ENCODE measurements around the gene PAX8.

The PAX8 gene

GRCh38 chr2:113198790-113199612, 79.7 kb downstream of the PAX8 start:
- in situ Hi-C loops (cut with MboI; ENCODE audit: low pct_unique_long_range_greater_than_20kb, low sequenced_read_pairs) = no loop called here
- DNase-seq = no peak

DNA sequence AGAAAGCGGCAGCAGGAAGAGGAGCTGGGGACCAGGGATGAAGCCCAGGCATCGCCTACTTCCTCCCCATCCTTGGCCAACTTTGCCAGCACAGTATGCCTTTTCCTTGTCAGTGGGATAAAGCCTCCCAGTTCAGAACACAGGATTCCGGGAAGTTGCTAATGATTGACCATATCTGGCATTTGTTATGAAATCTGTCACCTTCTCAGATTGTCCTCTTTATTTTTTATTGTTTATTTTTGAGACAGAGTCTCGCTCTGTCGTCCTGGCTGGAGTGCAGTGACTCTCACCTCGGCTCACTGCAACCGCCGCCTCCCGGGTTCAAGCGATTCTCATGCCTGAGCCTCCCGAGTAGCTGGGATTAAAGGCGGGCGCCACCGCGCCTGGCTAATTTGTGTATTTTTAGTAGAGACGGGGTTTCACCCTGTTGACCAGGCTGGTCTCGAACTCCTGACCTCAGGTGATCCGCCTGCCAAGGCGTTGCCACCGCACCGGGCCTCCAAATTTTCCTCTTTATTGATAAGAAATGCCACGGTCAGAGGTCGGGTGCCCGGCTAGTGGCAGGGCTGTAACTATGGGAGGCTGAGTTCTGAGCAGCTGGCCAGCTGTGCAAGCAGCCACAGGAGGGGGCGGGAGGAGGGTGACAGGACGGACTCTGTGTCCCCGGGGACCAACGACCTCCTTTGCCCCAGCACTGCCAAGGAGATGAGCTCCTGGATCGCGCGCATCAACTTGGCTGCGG, 80.5 kb downstream of the PAX8 start:
- in situ Hi-C loops (cut with MboI; ENCODE audit: low pct_unique_long_range_greater_than_20kb, low sequenced_read_pairs) = no loop called here
- DNase-seq = no peak

- in situ Hi-C loops (cut with MboI; ENCODE audit: low pct_unique_long_range_greater_than_20kb, low sequenced_read_pairs) = no loop called here
- no peak for DNase-seq
Measured at GRCh38 chr2:113197347-113198047, 81.2 kb downstream of the PAX8 start.

DNA sequence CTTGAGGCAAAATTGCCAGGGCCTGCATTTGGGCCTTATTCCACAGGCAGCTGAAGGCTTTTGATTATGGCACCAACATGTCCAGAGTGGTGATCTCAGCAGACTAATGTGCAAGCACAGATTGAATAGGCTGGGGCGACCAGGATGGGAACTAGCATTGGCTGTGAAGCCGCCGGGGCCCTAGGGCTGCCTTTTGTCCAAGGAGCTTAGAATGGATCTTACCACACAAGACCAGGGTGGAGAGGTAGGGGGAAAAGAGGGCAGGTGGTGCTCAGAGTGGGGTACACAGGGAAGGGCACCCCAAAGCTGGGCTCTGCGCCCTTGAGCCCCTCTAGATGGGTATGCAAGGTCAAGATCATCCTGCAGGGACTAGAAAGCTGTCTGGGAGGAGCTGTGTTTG, 81.9 kb downstream of the PAX8 start:
- in situ Hi-C loops (cut with MboI; ENCODE audit: low pct_unique_long_range_greater_than_20kb, low sequenced_read_pairs) = no loop called here
- no peak for DNase-seq

GRCh38 chr2:113195923-113196501, 82.7 kb downstream of the PAX8 start:
- in situ Hi-C loops (cut with MboI; ENCODE audit: low pct_unique_long_range_greater_than_20kb, low sequenced_read_pairs) = no loop called here

GRCh38 chr2:113192459-113193100, 86.1 kb downstream of the PAX8 start:
- no peak for DNase-seq

More at GRCh38 chr2:113195923-113196501, 82.7 kb downstream of the PAX8 start:
- no peak for DNase-seq

GRCh38 chr2:113190871-113191270, 87.8 kb downstream of the PAX8 start:
- in situ Hi-C loops (cut with MboI; ENCODE audit: low pct_unique_long_range_greater_than_20kb, low sequenced_read_pairs) = no loop called here
- DNase-seq = no peak

More at GRCh38 chr2:113192459-113193100, 86.1 kb downstream of the PAX8 start:
- in situ Hi-C loops (cut with MboI; ENCODE audit: low pct_unique_long_range_greater_than_20kb, low sequenced_read_pairs) = no loop called here

GRCh38 chr2:113187771-113188170, 91.0 kb downstream of the PAX8 start:
- in situ Hi-C loops (cut with MboI; ENCODE audit: low pct_unique_long_range_greater_than_20kb, low sequenced_read_pairs) = no loop called here
- no peak for DNase-seq

DNA sequence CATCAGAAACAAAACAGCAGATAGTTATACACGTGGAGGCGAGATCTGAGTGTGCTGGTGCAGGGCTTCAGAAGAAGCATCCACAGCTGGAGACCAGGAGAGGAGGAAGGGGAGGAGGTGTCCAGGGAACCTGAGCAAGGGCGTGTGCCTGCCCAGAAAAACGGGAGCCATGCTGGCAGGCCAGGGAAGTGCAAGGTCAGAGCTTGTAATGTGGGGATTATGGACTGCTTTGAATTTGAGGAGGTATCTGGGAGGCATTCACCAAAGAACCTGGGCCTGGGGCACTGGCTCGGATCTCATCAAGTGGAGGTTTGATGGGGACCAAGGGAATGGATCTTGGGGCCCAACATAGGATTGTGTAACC, 92.3 kb downstream of the PAX8 start:
- in situ Hi-C loops (cut with MboI; ENCODE audit: low pct_unique_long_range_greater_than_20kb, low sequenced_read_pairs) = no loop called here
- DNase-seq = no peak

GRCh38 chr2:113185664-113186432, 92.9 kb downstream of the PAX8 start:
- in situ Hi-C loops (cut with MboI; ENCODE audit: low pct_unique_long_range_greater_than_20kb, low sequenced_read_pairs) = no loop called here
- no peak for DNase-seq

DNA sequence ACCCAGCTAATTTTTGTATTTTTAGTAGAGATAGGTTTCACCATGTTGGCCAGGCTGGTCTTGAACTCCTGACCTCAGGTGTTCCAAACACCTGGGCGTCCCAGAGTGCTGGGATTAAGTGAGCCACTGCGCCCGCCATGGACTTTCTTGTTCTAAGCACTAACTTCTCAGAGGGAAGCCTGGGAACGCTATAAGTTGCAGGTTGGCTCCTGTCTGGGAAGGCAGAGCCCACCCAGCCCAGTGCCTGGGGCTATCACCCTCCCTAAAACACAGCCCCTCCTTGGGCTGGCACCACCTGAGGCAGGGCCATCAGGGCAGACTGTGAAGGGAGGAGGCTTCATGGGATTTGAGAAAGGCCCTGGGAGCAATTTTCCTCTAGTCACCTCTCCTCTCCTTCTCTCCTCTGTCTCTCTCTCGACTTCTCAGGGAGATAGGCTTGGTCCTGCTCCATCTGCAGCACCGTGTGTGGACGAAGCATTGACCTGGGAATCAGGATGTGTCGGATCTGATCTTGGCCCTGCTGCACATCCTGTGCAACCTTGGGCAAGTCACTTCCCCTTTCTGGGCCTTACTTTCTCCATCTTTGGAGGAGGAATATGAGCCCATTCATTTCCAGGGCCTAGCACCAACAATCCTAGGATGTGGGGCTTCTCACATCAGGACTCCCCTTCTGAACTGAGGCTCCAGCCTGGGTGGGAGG, 94.0 kb downstream of the PAX8 start:
- in situ Hi-C loops (cut with MboI; ENCODE audit: low pct_unique_long_range_greater_than_20kb, low sequenced_read_pairs) = no loop called here
- no peak for DNase-seq

DNA sequence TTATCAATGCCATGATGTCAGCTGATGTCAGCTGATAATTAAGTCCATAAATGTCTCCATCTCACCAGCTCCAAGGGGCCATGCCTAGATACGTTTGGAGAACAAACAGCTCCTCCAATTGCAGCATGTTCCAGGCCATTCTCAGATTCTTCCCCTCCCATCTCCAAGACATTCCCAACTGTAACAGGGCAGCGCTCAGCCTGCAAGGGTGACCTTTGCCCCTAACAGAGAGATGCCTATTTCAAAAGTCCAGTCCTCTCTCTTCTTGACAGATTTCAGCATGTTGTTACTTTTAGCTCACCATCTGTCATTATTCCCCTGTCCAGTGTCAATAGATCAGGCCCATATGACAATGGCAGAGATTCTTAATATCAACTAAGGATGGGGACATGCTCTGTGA, 95.0 kb downstream of the PAX8 start:
- DNase-seq = no peak
- in situ Hi-C loops (cut with MboI; ENCODE audit: low pct_unique_long_range_greater_than_20kb, low sequenced_read_pairs) = no loop called here

- in situ Hi-C loops (cut with MboI; ENCODE audit: low pct_unique_long_range_greater_than_20kb, low sequenced_read_pairs) = no loop called here
- DNase-seq = no peak
Measured at GRCh38 chr2:113183264-113183663, 95.5 kb downstream of the PAX8 start.

GRCh38 chr2:113182471-113183260, 96.1 kb downstream of the PAX8 start:
- DNase-seq = no peak
- in situ Hi-C loops (cut with MboI; ENCODE audit: low pct_unique_long_range_greater_than_20kb, low sequenced_read_pairs) = no loop called here

DNA sequence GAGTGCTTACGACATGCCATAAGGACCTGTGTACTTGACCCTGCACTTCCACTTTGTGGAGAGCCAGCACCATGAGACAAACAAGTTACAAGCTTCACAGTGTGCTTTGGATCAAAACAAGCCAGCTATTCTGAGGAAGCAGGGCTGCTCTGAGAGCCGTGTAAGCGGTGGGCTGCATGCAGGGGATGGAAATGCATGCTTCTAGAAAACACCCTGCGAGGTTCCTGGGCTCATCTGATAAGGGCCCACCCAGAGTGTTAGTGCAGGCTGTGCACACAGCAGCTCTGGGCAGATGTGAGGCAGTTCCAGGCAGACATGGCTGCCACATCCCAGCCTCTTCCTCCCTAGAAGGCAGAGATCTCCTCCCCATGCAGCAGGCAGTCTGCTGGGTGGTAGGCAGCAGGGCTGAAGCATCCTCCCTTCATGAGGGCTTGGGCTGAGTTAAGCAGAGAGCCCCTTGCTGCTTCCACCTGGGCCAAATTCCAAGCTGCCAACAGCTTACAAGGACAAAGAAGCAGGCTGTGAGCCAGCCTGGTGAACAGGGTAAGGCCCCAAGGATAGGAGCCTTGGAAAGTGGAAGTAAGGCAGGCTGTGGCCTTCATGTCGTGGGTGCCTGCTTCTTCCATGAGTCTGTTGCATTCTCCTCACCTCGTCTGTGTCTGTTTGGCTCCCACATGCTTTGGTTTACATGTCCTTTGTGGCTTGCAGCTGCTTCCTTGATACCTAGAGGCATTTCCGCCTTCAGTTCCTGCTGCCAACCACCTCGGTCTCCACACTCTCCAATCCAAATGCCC, 97.3 kb downstream of the PAX8 start:
- peak; percentile 31 for DNase-seq
- in situ Hi-C loops (cut with MboI; ENCODE audit: low pct_unique_long_range_greater_than_20kb, low sequenced_read_pairs) = no loop called here

DNA sequence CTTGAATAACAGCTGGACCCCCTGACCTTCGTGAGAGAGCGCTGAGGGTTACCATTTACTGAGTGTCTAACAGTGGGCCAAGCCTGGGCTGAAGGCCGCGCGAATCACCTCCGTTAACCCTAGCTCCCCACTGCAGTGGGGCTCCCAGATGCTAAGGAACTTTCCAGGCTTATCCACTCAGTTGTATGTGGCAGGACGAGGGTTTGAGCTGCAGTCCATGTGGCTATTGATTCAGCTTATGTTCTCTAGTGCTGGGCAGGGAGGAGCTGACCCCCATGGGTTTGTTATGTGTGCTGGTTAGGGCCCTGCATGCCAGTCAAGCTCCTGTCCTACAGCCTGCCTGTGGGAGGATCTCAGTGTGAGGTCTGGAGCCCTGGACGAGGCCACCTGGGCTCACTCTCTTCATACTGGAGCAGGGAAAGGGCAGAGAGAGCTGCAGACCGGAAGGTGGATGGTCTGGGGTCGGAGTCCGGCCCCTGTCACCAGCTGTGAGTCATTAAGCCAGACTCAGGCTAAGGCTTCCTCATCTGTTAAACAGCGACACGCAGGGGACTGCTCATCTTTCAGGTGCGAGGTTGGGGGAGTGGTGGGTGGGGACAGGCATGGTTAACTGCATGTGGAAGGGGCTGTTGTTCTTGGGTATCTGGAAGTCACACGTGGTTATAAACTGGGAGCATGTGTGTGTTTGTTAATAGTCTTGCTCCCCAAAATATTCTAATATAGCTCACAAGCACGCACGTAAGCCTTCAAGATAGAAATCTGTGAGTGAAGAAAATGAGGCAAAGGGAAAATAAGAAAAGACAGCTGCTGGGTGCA, 98.4 kb downstream of the PAX8 start:
- in situ Hi-C loops (cut with MboI; ENCODE audit: low pct_unique_long_range_greater_than_20kb, low sequenced_read_pairs) = no loop called here
- DNase-seq = no peak

Data from KBM-7 (cell line).